SH-SY5Y (cell line): Measurements from ENCODE around the gene CATSPER2.
"Not testable (repeated sequence)": the region's sequence is repeated elsewhere in the genome, so short reads cannot be mapped to it uniquely, and the experiment has no call there.

Experiments used
- GATA2 ChIP-seq: IDR thresholded peaks from 2 replicates; pipeline ENCODE4 v1.6.1; 2011; ENCODE audit warnings: mild to moderate bottlenecking, low read depth, low read length
- GATA3 ChIP-seq: IDR thresholded peaks from 2 replicates; pipeline ENCODE4 v1.6.1; 2011; ENCODE audit warnings: low read depth, mild to moderate bottlenecking, low read length, moderate library complexity

Gene CATSPER2

DNA sequence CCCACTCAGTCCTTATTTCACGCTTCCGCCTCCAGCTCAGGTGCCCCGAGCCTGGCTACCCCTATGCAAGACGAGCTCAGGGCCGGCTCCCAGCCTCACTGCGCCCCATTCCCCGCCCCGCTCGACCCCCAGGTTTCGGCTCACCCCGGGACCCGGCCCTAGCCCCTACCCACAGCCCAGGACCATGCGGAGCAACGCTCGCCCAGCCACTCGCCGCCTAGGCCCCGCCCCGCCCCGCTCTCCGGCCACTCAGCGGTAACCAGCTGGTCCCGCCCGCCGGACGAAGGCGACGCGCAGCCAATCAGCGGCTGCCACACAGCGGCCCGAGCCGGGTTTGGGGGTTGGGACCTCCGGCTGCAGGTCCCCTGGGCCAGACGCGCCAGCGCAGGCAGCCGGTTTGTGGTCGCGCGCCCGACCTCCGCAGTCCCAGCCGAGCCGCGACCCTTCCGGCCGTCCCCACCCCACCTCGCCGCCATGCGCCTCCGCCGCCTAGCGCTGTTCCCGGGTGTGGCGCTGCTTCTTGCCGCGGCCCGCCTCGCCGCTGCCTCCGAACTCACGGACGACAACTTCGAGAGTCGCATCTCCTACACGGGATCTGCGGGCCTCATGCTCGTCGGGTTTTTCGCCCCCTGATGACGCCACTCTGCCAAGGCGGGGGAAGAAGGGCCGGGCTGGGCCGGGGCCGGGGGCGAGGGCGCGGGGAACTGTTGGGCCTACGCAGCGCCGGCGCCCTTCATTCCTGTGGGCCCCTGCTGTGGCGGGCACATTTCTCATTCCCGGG, at the start of gene CATSPER2:
TSS of gene CATSPER2 (minus strand) at position 196 of the 781 bp plus-strand sequence. CDS start 783 bp downstream, outside the sequence.
- TF ChIP-seq GATA3 (no peak), GATA2 (no peak)

DNA sequence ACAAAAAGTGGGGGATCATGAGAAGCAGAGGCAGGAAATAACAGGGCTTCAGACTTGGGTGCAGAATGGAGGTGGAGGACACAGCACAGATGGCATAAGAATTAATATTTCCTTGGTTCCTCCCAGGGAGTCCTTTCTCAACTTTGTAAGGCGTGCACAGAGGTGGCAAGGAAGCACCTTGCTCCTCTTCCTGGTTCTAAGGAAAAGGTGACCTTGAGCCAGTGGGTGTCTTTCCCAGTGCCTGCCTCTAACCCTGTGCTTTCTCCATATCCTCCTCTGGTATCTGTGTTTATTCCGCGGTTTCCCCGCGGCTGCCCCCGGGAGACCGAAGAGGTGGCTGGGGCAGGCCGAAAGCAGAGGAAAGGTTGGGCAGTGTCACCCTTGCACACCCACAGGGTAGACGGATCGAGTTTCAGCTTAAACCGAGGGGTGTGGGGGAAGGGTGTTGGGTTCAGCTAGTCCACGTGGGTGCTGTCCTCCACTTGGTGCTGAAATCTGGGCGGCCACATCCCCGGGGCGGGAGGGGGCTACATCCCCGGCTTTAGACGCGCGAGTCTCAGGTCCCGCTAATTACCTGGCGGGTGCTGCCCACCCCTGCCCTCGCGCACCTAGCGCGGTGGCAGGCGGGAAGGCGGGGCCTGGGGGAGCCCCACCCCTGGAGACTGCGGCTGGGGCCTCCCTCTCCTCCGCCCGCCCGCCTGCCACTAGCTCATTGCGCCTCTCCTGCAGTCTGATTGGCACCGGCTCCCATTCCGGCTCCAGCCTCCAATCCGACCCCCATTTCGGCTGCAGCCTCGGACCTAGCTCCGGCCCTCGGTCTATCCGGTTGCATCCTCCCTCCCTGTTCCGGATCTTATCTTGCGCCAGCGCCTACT, 44.7 kb upstream of the CATSPER2 start, which contains the start of gene CKMT1A:
TSS of gene CKMT1A (plus strand) at position 712 of the 875 bp plus-strand sequence. CDS start 192 bp downstream, outside the sequence.
- not testable (repeated sequence) for TF ChIP-seq GATA2, GATA3

DNA sequence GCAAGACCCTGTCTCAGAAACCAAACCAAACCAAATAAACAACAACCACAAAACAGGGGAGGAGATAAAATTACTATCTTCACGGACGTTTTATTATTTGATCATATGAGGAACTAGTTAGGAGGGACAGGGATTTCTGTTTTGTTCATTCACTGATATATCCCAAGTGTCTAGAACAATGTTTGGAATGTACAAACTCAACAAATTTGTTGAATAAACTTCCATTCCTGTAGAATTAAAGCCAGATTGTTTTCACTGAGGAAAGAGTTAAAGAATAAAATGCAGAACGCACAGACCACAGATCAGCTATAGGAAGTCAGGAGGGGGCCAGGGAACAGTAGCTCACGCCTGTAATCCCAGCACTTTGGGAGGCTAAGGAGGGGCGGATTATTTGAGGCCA, 23.5 kb downstream of the CATSPER2 start:
- TF ChIP-seq GATA2 (no peak), GATA3 (no peak)

DNA sequence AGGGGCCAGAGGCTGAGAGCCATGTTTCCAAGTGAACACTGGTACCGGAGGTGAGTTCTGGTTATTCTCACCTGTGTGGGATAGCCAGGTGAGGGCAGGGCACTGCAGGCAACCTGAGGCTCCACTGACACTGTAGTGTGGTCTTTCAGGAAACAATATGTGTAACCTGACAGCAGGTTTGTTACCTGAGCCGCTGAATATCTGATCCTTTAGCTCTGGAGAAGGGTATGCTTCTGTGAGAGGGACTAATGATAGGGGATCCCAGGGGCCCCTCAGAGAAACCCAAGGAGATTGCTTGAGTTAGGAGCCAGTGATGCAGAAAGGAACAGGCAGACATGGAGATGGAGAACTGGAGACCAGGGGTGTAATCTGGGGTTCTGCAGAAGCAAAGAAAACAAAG, 29.9 kb downstream of the CATSPER2 start, which contains the start of gene STRC:
TSS of gene STRC (minus strand) at position 101 of the 400 bp plus-strand sequence. CDS start at position 23, 78 bp downstream.
- TF ChIP-seq GATA2, GATA3: not testable (repeated sequence)

DNA sequence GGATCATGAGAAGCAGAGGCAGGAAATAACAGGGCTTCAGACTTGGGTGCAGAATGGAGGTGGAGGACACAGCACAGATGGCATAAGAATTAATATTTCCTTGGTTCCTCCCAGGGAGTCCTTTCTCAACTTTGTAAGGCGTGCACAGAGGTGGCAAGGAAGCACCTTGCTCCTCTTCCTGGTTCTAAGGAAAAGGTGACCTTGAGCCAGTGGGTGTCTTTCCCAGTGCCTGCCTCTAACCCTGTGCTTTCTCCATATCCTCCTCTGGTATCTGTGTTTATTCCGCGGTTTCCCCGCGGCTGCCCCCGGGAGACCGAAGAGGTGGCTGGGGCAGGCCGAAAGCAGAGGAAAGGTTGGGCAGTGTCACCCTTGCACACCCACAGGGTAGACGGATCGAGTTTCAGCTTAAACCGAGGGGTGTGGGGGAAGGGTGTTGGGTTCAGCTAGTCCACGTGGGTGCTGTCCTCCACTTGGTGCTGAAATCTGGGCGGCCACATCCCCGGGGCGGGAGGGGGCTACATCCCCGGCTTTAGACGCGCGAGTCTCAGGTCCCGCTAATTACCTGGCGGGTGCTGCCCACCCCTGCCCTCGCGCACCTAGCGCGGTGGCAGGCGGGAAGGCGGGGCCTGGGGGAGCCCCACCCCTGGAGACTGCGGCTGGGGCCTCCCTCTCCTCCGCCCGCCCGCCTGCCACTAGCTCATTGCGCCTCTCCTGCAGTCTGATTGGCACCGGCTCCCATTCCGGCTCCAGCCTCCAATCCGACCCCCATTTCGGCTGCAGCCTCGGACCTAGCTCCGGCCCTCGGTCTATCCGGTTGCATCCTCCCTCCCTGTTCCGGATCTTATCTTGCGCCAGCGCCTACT, 55.1 kb downstream of the CATSPER2 start, which contains the start of gene CKMT1B:
TSS of gene CKMT1B (plus strand) at position 700 of the 863 bp plus-strand sequence. CDS start 192 bp downstream, outside the sequence.
- TF ChIP-seq GATA3, GATA2: not testable (repeated sequence)

DNA sequence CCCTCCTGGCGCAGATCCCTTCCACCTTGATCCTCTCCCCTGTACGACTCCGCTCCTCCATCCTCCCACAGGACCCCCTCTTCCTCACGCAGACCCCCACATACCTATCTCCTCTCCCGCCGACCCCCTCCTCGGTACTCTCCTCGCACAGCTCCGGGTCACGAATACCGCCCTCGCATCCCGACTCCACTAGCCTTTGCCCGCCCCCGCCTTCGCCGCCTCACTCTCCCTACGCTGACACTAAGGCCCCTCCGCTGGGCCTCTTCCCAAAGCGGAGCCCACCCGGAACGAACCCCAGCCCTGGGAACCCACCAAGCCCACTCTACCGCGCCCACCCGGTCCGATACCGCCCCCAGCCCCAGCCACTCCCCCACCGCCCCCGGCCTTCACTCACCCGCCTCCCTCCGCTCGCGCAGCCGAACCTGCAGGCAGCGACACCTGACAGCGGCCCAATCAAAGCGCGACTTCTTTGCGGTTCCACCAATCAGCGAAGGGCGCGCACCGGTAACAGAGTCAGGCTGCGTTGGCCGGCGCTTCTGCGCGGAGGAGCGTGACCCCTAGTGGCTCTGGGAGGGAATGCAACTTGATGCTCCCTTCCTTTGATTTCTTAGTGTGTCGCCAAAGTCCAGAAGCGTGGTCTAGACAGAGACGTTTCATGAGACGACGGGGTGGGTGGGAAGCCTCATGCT, 58.7 kb downstream of the CATSPER2 start, which contains the start of gene PPIP5K1:
TSS of gene PPIP5K1 (minus strand) at position 431 of the 689 bp plus-strand sequence. CDS start 5,704 bp downstream, outside the sequence.
- not testable (repeated sequence) for TF ChIP-seq GATA3, GATA2
